Measurements from ENCODE around the gene IGFBP1. TPM values are rescaled to one million over a fixed set of nuclear protein-coding genes. Genes with fewer than 3 reads are reported as not detected.

Gene IGFBP1
- total and polyA plus RNA-seq, 2 of the 13 experiments (the other 11 are each of a cell fraction or from before 2014, with no cell fraction given) = 5.4 to 885 TPM

DNA sequence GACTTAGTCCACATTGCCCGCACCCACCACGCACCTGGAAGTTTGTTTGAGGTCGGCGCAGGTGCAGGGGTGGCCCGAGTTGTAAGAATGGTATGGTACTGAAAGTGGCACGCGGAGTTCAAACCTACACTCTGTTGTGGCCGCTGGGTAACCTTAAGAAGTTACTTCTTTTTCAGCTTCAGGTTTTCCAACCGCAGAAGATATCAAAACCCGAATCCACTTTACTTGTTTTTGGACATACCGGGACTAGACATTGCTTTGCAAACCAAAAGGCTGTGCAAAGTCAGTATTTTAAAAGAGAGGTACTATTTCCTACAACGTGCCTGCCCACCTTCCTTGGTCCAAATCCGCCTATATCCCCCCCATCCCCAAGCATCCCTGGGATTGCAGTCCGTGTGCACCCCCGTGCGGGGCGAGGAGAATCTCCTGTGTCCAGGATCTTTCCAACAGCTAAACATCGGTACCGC, 31.7 kb downstream of the IGFBP1 start (continued):
- TF ChIP-seq ZNF550 (CRISPR knock-in tag; IDR thresholded peaks at IDR 0.05; ENCODE audit: borderline replicate concordance) (no peak), ZNF775 (CRISPR knock-in tag; IDR thresholded peaks at IDR 0.05; ENCODE audit: borderline replicate concordance) (no peak), USF2 (IDR thresholded peaks at IDR 0.05; ENCODE audit: low read depth, low read length) (no peak), USF2 (CRISPR knock-in tag; IDR thresholded peaks at IDR 0.05; ENCODE audit: borderline replicate concordance) (no peak), SOX13 (IDR thresholded peaks at IDR 0.05) (no peak), SOX13 (CRISPR knock-in tag; conservative IDR thresholded peaks at IDR 0.05 in 1 of 2, IDR thresholded peaks at IDR 0.05 in 1 of 2) (no peak), MYPOP (CRISPR knock-in tag; IDR thresholded peaks at IDR 0.05) (no peak), JUN (CRISPR knock-in tag; IDR thresholded peaks at IDR 0.05) (no peak), NFE2L1 (CRISPR knock-in tag; IDR thresholded peaks at IDR 0.05; ENCODE audit: borderline replicate concordance) (no peak)
- TF ChIP-seq, protein P1, sequence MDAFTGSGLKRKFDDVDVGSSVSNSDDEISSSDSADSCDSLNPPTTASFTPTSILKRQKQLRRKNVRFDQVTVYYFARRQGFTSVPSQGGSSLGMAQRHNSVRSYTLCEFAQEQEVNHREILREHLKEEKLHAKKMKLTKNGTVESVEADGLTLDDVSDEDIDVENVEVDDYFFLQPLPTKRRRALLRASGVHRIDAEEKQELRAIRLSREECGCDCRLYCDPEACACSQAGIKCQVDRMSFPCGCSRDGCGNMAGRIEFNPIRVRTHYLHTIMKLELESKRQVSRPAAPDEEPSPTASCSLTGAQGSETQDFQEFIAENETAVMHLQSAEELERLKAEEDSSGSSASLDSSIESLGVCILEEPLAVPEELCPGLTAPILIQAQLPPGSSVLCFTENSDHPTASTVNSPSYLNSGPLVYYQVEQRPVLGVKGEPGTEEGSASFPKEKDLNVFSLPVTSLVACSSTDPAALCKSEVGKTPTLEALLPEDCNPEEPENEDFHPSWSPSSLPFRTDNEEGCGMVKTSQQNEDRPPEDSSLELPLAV (CRISPR knock-in tag; conservative IDR thresholded peaks at IDR 0.05; ENCODE audit: low read depth) = no peak

All from HepG2 (cell line).